ENCODE data around the gene CRYM.
"Not testable (repeated sequence)": the region's sequence is repeated elsewhere in the genome, so short reads cannot be mapped to it uniquely, and the experiment has no call there.

Gene CRYM

GRCh38 chr16:21277045-21277926, 804 bp downstream of the CRYM start:
- DNase-seq: no peak

- DNase-seq: no peak
Measured at GRCh38 chr16:21276090-21276489, 2.0 kb downstream of the CRYM start.

DNA sequence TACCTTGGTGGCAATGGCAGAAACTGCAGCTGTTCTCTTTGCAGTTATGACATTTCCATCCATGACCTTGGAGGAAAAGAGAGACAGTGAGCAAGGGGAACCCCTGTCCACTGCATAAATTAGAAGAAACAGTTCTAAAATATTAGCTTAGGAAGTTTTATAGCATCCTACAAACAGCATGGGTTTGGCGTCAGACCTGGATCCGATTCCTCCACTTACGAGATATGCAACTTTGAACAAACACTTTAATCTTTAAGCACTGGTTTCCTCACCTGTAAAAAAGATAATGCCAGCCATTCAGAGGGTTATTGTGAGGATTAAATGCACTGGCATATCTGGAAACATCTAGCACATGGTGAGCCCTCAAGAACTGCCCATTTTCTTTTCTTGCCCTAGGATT, 2.6 kb downstream of the CRYM start:
- no peak for DNase-seq

- no peak for DNase-seq
Measured at GRCh38 chr16:21274172-21274726, 3.8 kb downstream of the CRYM start.

DNA sequence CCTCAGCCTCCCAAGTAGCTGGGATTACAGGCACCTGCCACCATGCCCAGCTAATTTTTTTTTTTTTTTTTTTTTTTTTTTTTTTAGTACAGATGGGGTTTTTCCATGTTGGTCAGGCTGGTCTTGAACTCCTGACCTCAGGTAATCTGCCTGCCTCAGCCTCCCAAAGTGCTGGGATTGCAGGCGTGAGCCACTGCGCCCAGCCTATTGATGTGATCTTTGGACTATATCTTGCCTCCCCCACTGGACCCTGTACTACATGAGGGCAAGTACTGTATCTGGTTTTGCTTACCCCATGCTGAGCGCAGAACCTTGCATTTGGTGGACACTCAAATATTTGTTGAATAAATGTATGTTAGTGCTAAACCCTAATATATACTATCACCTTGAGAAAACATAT, 5.3 kb downstream of the CRYM start:
- not testable (repeated sequence) for DNase-seq

DNA sequence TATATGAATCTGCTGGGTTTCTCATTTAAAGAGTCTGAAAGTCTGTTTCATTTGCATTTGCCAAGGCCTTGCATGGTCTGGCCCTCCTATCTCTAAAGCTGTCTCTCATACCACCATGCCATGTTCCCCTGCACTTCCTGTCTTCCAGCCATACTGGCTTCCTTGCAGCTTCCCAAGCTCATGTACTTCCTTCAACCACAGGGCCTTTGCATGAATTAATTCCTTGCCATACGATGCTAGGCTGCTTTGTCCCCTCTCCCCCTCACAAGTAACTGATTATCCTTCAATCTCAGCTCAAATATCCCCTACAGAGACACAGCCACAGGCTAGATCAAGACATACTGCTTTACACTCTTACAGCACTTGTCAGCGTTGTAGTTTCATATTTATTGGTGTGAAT, 5.8 kb downstream of the CRYM start:
- DNase-seq: no peak

- DNase-seq: no peak
Measured at GRCh38 chr16:21268236-21268635, 9.9 kb downstream of the CRYM start.

DNA sequence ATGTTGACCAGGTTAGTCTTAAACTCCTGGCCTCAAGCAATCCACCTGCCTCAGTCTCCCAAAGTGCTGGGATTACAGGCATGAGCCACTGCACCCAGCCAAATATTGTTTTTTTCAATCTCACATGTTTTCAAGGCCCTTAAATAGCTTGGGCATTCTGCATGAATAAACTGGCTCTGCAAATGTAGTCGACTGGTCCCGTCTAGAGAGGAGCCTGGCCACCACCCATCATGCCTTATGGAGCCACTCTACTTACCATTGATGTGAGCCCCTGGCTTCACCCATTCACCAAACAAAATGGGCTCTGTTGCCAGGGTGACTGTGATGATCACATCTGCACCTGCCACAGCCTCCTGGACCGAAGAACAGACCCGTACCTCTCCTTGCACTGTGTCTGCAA, 10.8 kb downstream of the CRYM start:
- no peak for DNase-seq

GRCh38 chr16:21265104-21265837, 12.8 kb downstream of the CRYM start:
- DNase-seq: no peak

DNA sequence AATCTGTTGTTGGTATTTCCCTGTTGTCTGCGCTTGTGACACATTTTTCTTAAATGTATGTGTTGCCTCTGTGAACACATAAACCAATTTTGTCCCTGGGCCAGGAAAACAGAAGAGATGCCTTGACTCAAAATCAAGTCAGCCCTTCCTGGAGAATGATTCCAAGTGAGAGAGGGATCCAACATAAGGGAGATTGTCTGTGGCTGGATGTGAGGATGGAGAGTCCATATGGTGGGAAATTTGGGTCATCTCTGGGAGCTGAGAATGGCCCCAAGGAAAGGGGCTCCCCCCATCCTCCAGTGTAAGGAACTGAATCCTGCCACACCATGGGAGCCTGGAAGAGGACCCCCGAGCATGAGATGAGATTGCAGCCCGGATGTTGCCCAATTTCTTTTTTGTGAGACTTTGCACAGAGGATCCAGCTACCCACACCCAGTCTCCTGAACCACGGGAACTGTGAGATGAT, 13.5 kb downstream of the CRYM start:
- DNase-seq: no peak

GRCh38 chr16:21263640-21264570, 14.2 kb downstream of the CRYM start:
- no peak for DNase-seq

- DNase-seq: no peak
Measured at GRCh38 chr16:21262779-21263639, 15.1 kb downstream of the CRYM start.

- DNase-seq: no peak
Measured at GRCh38 chr16:21260870-21261791, 17.0 kb downstream of the CRYM start.

- no peak for DNase-seq
Measured at GRCh38 chr16:21257284-21257683, 20.8 kb downstream of the CRYM start.

- DNase-seq: no peak
Measured at GRCh38 chr16:21256636-21257035, 21.5 kb downstream of the CRYM start.

DNA sequence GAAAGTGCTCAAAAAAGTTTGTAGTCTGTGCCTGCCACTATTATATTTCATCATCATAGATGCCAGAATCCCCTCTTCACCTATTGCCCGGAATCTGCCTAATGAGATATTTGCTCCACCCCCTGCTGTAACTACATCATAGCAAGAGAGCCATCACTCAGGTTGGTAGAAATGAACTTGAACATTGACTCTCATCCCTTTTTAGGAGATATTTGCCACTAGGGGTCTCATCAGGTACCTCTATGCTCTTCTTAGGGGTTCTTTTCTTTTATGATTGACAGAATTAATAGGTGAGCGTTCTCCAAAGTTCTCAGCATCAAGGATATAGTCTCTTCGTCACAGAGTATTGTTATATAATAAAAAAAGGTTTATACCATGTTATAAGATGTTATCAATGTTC, 24.6 kb downstream of the CRYM start:
- DNase-seq: no peak

- DNase-seq: no peak
Measured at GRCh38 chr16:21250072-21250923, 27.8 kb downstream of the CRYM start.

DNA sequence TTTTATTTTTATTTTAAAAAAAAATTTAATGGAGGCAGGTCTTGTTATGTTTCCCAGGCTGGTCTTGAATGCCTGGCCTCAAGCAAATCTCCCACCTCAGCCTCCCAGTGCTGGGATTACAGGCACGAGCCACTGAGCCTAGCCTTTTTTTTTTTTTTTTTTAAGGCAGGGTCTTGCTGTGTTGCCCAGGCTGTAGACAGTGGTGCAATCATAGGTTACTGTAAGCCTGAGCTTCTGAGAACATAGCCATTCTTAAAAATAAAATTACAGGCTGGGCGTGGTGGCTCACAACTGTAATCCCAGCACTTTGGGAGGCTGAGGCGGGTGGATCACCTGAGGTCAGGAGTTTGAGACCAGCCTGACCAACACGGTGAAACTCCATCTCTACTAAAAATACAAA, 29.9 kb downstream of the CRYM start:
- not testable (repeated sequence) for DNase-seq

DNA sequence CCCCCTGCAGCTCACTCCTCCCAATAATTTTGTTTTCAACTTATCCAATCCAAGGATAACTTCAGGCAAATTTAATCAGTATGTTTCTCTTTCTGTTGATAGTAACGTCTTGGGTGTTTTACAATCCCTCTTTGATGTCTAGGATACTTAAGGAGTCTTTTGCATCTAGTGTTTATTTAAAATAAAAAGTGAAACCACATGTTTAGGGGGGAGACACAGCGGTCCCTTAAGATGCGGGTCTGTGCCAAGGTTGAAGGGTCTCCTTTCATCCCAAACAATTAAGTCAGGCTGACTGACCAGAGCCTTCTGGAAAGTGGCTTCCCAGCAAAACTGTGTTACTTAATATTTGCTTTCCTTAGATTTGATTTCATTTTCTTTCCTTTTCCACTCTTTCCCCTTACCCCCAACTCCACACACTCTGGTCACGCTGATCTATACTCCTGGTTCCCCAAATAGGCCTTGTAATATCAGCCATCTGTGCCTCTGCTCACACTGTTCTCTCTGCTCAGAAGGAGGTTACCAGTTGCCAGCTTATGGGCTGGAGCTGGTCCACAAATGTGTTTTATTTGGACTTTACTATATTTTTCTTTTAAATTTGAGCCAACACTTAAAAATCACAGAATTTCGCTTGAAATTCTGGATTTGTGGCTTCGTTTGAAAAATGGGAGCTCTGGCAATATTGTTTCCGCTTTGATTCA, 33.4 kb downstream of the CRYM start:
- DNase-seq: no peak

Data from activated T-cell treated with anti-CD3 and anti-CD28 coated beads, Interleukin-2, amount 50 U/mL, for 48 hours (primary cell).